ENCODE data around the gene DNAJA4.

DNA sequence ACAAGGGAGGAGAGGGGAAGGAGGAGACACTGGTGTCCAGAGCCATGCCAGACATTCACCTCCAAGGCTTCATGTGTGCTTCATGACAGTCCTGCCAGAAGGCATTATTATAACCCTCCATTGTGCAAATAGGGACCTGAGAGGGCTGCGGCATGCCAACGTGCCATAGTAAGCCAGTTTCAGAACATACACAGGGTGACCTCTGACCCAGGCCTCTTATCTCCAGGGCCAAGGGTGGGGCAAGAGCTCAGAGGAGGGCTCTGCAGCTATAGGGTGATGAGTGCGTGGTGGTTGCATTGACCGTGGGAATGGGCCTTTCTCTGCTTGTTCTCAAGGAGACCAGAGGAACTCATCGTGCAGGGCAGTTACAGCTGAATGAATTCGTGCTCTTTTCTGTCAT is 20.3 kb upstream of the DNAJA4 start:
- TF ChIP-seq, protein P1, sequence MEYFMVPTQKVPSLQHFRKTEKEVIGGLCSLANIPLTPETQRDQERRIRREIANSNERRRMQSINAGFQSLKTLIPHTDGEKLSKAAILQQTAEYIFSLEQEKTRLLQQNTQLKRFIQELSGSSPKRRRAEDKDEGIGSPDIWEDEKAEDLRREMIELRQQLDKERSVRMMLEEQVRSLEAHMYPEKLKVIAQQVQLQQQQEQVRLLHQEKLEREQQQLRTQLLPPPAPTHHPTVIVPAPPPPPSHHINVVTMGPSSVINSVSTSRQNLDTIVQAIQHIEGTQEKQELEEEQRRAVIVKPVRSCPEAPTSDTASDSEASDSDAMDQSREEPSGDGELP (IDR thresholded peaks at IDR 0.05; ENCODE audit: borderline replicate concordance, low read depth): no peak
- TF ChIP-seq CEBPB (IDR thresholded peaks at IDR 0.05; ENCODE audit: borderline replicate concordance, low read depth, low read length) (no peak), NONO (IDR thresholded peaks at IDR 0.05) (no peak), NONO (CRISPR knock-in tag; conservative IDR thresholded peaks at IDR 0.05) (no peak), RFX5 (IDR thresholded peaks at IDR 0.05; ENCODE audit: low read depth, low read length) (no peak), TCF12 (IDR thresholded peaks at IDR 0.05) (no peak), TCF12 (CRISPR knock-in tag; IDR thresholded peaks at IDR 0.05) (no peak), HDAC2 (CRISPR knock-in tag; IDR thresholded peaks at IDR 0.05) (no peak), TCF7 (IDR thresholded peaks at IDR 0.05; ENCODE audit: low read depth) (no peak), ZNF253 (CRISPR knock-in tag; IDR thresholded peaks at IDR 0.05; ENCODE audit: borderline replicate concordance) (no peak), PTBP1 (IDR thresholded peaks at IDR 0.05; ENCODE audit: low read depth, low read length, poor library complexity, severe bottlenecking) (no peak), TRIM24 (CRISPR knock-in tag; IDR thresholded peaks at IDR 0.05) (no peak)
- TF ChIP-seq, protein P2, sequence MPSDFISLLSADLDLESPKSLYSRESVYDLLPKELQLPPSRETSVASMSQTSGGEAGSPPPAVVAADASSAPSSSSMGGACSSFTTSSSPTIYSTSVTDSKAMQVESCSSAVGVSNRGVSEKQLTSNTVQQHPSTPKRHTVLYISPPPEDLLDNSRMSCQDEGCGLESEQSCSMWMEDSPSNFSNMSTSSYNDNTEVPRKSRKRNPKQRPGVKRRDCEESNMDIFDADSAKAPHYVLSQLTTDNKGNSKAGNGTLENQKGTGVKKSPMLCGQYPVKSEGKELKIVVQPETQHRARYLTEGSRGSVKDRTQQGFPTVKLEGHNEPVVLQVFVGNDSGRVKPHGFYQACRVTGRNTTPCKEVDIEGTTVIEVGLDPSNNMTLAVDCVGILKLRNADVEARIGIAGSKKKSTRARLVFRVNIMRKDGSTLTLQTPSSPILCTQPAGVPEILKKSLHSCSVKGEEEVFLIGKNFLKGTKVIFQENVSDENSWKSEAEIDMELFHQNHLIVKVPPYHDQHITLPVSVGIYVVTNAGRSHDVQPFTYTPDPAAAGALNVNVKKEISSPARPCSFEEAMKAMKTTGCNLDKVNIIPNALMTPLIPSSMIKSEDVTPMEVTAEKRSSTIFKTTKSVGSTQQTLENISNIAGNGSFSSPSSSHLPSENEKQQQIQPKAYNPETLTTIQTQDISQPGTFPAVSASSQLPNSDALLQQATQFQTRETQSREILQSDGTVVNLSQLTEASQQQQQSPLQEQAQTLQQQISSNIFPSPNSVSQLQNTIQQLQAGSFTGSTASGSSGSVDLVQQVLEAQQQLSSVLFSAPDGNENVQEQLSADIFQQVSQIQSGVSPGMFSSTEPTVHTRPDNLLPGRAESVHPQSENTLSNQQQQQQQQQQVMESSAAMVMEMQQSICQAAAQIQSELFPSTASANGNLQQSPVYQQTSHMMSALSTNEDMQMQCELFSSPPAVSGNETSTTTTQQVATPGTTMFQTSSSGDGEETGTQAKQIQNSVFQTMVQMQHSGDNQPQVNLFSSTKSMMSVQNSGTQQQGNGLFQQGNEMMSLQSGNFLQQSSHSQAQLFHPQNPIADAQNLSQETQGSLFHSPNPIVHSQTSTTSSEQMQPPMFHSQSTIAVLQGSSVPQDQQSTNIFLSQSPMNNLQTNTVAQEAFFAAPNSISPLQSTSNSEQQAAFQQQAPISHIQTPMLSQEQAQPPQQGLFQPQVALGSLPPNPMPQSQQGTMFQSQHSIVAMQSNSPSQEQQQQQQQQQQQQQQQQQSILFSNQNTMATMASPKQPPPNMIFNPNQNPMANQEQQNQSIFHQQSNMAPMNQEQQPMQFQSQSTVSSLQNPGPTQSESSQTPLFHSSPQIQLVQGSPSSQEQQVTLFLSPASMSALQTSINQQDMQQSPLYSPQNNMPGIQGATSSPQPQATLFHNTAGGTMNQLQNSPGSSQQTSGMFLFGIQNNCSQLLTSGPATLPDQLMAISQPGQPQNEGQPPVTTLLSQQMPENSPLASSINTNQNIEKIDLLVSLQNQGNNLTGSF (CRISPR knock-in tag; IDR thresholded peaks at IDR 0.05): no peak
- TF ChIP-seq, protein P3, sequence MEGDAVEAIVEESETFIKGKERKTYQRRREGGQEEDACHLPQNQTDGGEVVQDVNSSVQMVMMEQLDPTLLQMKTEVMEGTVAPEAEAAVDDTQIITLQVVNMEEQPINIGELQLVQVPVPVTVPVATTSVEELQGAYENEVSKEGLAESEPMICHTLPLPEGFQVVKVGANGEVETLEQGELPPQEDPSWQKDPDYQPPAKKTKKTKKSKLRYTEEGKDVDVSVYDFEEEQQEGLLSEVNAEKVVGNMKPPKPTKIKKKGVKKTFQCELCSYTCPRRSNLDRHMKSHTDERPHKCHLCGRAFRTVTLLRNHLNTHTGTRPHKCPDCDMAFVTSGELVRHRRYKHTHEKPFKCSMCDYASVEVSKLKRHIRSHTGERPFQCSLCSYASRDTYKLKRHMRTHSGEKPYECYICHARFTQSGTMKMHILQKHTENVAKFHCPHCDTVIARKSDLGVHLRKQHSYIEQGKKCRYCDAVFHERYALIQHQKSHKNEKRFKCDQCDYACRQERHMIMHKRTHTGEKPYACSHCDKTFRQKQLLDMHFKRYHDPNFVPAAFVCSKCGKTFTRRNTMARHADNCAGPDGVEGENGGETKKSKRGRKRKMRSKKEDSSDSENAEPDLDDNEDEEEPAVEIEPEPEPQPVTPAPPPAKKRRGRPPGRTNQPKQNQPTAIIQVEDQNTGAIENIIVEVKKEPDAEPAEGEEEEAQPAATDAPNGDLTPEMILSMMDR (CRISPR knock-in tag; IDR thresholded peaks at IDR 0.05): no peak

Measured in HepG2 (cell line).